HG03520 (cell line): ENCODE results near the gene FOXF1.

ENCODE experiments used
- ATAC-seq: cut with Tn5 transposase; IDR thresholded peaks from one replicate; pipeline ENCODE4 v1.9.1; 2021; ENCODE audit warnings: mild to moderate bottlenecking, moderate library complexity; ENCODE audit not compliant: unreplicated experiment

Gene FOXF1

DNA sequence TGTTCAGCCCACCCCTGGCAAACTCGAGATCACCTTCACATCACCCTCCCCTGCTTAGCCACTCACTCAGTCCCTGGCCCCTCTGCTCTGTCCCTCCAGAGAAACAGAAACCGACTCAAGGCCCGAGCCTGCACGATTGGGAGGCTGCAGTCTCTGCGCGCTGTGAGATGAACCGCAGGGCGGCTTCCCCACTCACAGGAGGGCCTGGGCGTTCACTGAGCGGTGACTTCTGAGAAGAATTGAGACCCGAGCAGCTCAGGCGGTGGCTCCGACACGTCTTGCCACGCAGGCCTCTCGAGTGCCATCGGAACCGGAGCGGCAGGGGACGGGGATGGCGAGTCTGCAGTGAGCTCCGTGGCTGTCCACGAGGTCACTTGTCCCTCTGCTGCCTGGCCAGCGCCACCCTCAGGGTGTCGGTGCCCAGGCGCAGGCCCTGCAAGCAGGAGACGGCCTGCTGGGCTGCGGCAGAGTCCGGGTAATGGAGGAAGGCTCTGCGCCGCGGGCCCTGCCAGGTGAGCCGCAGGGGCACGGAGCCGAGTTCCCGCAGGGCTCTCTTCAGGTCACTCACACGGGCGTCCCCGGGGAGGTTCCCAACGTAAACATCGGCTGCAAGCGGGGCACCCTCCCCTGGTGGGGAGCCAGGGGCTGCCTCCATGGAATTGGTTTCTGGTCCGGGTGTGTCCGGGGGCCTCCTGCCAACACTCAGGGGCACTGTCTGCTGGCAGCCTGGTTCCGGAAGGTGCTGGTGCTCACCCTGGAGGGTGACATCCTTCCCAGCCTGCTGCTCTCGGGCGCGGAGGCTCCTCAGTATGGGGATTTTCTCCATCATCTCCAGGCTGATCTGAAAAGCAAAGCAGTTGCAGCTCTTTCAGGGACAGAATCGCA, 21.6 kb downstream of the FOXF1 start:
- ATAC-seq, result no peak

DNA sequence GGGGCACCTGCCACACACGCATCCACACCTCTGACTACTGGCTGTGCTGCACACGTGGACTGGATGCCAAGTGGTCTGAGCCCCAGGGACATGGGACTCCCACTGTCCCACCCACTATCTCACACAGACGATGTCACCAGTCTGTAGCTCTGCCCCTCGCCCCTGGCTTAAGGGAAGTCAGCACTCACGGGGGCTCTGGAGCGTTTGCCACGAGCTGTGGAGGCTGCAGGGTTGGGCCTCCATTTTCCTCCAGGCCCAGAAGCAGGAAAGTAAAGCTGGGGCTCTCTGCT, 22.1 kb downstream of the FOXF1 start:
- ATAC-seq, result no peak

DNA sequence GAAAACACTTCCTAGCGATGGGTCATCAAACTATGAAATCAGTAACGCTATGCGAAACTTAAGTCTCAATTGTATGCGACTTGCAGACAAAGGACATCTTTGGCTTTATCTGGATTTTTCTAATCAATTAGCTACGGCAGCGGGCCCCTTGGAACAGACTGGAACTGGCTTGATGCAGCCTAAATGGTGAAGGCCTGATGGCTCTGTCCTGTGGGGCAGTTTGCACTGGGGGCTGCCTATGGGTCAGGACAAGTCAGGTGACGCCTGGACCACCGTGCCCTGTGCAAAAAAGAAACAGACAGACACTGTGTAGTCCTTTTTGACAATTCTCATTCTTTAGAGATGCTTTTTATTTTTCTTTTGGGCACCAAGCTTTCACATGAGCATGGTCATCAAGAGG, 22.7 kb downstream of the FOXF1 start:
- ATAC-seq, result no peak

DNA sequence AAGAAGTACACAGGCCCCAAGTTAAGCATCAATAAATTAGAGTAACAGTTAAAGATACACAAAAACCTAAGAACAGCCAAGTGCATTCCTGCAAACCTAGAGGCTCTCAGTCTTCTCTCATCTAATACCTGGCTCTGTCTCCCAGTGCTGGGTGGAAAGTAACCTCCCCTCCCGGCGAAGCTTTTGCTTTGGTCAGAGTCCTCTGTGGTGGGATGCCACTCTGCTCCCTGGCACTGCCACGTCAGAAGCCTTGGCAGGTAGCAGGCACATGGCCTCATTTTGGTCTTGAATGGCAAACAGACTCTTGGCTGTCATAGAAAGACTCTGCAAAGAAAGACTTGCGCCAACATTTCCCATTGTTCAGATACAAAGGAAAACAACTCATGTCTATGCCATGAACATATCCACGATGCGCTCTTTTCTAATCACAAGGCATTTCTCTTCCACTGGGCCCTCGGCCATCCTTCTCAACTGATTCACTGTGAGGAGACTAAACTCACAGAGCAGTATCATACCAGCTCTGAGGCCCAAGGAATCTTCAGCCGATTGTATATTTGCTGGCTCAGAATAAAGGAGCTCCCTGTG, 23.5 kb downstream of the FOXF1 start:
- no peak for ATAC-seq

DNA sequence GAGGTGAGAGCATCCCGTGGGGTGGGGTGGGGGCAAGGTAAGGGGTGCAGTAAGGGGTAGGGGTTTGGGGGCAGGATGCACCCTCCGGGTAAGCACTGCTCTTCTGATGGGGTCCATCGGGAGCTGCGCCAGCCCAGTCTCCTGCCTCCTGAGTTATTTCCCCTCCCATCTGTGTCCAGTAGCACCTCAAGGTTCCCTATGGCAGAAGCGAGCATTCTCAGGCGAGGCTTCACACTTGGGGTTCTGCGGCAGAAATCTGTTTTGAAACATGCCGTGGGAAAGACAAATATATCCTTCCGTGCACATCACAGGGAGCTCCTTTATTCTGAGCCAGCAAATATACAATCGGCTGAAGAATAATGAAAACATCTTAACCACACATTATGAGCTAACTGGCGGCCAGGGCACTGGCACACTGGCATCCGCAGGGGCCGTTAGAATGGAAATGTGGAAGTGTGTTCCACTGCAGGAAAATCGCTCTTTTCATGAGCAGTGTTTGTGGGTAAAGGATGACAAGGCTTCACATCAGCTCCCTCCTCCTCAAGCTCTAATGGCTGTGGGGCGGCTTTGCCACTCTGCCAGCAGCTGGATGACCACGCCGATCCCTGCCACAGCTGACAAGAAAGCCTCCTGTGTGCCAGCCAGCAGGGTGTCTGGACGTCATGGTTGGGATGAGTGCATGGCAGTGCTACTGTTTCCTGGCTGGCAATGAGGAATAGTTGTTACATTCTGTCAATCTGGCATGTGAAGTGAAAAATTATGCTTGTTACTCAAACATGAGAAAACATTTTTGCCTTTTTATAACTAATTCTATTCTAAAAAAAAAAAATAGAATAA, 24.7 kb downstream of the FOXF1 start:
- ATAC-seq, result no peak

DNA sequence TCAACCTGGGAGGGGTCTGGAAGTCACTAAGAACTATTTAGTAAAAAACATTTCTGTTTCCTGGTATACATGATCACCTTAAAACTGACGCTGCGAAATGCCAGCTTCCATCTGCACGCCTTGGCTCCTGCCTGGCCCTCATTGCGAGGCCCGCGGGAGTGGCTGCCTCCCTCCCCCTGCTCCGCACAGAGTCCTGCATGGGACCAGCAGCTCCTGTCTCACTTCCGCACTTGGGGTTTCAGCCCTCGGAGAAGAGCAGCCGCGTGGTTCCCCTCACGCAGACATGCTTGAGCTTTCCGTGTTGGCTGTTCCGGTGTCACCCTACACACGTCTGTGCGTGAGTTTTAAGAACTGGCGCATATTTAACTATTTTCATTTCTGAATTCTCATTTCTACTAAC, 26.3 kb downstream of the FOXF1 start:
- ATAC-seq, result no peak

DNA sequence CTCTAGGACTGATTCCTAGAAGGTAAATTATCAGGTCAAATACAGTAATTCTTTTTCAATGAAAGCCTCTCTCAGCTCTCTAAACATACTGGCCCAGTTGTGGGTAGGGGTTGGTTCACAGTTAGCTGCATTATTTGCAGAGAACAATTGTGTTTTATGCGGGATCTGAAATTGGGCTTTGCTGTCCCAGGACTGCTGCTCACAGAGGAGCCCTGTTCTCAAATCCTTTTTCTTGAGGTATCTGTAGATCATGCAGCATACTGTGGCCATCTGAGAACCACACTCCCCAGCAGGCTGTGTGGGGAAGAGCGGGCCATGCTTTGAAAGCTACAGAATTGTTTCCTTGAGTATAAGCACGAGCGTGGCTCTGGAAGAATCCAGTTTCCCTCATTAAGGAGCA, 27.2 kb downstream of the FOXF1 start:
- ATAC-seq, result no peak

DNA sequence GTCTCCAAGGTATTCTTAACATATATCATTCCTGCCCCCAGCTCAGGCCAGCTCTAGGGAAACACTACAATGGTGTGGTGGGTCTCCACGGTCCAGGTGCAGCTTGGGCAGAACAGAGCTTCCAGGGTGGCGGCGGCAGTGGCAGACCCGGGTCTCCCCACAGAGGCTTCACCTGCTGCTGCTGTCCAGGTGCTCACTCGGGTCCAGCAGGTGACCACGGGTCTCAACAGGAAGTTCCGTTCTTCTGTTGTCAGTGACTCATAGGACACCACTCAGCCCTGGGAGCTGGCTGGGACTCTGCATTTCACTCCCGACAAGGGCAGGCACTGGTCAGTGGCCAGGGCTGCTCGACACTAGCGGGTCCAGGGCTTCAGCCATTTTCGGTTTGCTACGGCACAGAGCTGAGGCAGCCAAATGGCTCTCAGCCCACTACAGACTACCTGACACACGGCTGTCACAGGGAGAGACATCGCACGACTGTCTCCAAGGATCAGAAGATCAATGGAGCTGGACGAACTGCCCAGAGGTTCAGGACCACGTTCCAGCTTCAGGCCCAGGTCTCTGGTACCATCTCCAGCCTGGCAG, 28.0 kb downstream of the FOXF1 start:
- no peak for ATAC-seq

DNA sequence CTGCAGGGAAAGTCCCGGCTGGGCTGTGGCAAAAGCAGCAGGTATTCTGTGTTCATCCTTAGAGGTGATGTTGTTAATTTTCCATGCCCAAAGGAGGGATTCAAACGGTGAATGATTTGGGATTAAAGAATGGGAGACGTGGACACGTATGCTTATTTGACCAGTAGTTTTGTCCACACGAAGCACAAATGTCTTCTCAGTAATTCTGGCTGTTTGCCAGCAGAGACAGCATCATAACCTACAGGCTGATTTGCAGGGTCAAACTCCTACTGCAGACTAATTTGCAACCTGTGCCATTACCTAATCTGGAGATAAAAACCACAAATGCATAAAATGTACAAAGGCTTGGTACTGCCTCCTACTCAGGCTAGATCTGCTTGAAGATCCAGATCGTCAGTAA, 30.6 kb downstream of the FOXF1 start:
- no peak for ATAC-seq

DNA sequence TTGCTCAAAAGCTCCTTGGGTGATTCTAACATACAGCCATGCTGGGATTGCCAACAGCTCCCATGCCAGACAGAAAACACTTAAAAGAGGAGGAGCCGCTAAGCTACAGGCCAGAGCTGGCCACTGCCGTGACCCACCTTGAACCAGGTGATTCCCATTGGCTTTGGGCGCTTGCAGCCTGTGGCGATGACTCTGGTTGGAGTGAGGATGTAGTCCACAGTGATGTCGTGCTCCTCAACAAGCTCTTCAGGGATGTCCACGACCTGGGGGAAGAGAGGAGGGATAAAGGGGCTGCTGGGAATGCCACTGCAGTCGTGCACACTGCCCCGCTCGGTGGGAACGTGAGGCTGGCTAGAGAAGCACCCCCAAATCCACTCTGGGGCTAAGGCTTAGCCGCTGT, 31.2 kb downstream of the FOXF1 start:
- no peak for ATAC-seq

DNA sequence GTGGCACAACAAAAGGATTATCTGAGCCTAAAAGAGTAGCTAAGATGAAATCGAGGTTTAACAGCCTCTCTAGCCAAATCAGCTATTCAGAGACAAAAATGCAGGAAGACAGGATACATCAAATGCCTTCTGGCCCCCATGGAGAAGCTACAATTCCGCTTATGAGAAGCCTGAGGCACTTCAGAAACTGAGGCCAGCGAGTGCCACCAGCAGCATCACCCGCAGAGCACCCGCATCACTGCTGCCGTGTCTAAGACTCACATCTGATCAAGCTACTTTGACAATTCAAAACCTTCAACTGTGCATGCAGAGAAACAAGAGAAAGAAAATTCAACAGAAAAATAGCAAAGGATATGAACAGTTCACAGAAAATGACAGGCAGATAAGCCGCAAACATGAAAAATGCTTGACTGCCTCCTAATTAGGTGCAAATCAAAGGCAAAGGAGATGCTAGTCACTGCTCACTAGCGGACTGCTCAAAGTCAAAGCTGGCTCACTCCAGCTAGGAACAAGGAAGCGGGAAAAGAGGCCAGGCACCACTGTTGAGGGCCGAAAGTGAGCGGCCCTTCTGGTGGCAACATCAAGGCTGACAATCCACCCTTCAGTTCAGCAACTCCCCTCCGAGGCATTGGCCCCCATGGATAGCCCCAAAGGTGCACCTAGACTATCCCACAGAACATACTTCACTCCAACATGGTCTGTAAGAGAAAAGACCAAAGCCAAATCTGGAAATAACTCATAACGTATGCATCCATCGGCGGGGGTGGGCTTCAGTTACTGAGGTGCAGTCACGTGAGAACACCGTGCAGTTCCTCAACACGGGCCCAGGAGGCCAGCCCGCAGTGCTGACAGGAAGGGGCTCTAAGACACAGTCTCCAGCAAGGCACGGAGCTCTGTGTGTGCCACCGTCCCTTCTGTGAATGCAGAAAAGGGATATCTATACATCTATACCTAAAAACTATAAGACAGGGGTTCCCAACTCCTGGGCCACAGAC, 32.7 kb downstream of the FOXF1 start:
- ATAC-seq, result no peak

DNA sequence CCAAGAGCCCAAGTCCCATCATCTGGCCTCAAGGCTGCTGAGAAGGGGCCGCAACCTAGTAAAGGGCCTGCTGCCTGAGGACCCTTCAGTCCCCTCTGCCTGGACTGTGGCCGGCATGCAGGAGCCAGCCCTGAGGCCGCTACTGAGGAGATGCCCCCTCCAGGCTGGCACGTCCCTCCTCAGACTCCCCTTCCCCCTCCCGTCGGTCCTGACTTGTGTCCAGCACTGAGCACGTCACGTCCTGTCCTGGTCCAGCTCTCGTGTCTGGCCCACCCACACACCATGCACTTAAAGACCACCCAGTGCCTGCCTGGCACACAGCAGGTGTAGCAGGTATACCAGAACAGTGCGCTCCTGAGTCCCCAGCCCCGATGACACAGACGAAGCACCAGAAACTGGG, 35.2 kb downstream of the FOXF1 start:
- no peak for ATAC-seq

DNA sequence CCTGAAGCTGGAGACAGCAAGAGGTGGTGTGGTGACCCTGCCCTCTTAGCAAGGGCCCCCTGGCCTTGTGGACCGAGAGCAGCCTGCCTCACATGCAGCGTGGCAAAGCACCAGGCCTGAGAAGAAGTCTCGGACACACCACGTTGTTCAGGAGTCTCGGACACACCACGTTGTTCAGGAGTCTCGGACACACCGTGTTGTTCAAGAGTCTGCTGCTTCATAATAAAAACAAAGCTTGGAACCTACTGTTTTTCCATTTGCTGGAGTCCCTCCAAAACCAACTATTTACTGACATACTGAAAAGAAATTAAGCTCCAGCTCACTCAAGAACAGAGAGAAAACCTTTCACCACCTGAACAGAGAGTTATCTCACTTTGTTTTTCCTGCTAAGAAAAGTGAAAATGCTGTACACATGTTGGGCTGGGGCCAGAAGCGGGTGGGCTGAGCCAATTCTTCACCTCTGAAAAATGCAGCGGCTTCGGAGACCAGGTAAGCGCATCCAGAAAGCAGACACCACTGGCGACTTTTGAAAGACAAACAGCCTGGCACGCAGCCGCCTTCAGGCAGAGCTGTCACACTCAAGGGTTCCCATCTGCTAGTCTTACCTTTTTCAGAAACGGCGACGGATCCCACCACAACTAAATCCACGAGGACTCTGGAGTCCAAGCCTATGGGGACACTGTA, 35.8 kb downstream of the FOXF1 start:
- no peak for ATAC-seq

DNA sequence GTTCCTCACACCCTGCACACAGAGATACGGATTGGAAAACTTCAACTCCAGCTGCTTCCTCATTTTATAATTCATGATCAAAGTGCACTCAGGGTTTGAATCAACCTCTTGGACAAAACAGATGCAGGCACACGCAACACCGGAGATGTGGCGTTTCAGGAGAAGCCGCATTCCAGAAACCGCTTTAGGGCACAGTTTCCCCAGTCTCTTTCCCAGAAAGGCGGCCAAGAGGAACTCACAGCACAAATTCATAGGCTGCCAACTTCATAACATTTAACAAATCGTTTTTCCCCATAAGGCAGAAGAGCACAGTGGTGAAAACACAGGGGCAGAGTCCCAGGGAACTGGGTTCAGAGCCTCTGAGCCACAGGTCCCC, 36.3 kb downstream of the FOXF1 start:
- ATAC-seq, result no peak

DNA sequence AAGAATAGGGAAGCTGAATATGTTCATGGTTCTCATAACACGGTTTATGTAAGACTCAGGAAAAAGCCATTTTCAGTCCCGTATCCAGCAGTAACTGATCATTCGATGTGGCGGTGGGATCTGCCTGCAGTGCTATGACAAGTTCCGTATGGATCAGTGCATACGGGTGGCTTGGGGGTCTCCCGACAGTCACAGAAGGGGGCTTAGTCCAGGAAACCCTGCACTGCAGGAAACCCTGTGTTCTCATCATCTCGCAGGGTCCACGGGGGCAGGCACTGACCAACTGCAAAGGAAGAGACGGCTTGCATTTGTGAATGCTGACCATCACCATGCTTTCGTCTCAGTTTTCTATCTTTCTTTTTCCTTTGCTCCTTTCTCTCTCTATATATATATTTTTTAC, 37.0 kb downstream of the FOXF1 start:
- no peak for ATAC-seq

DNA sequence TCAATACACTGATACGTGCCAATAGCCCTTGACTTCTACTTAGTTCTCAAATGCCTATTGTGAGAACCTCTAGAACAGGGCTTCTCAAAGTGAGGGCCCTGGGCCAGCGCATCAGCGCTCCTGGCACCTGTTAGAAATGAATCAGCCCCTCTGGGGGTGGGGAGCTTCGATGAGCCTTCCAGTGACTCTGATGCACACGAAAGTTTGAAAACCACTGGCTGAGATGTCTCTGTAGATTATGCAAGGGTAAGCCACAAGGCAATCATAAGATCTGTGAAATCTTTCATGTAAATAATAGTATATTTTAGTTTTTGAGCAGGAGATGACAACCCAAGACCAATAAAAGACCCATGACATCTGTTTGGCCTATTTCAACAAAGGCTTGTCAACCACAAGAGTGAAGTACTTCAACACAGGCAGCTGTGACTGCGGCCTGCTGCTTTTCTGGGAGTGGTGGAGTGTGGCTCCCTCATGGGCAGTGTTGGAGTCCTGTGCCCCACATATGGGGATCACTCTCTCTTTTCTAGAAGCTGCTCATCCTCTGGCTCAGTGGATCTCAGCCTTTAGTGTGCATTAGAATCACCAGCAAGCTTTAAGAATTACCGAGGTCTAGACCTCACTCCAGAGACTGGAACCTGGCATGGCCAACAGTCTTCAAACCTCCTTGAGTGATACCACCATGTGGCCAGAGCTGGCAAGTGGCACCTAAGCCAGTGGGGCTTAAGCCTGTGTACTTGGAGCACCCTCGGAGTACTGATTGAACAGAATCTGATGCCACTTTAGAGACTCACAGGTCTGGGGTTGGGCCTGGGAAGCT, 39.0 kb downstream of the FOXF1 start:
- no peak for ATAC-seq

DNA sequence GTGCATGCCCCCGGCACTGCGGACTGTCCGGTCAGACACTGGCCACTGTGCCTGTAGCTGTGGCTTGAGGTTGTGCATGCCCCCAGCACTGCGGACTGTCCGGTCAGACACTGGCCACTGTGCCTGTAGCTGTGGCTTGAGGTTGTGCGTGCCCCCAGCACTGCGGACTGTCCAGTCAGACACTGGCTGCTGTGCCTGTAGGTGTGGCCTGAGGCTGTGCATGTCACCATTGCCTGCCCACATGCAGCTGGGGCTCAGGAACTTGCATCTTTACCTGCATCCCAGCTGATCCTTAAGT, 39.5 kb downstream of the FOXF1 start:
- no peak for ATAC-seq

DNA sequence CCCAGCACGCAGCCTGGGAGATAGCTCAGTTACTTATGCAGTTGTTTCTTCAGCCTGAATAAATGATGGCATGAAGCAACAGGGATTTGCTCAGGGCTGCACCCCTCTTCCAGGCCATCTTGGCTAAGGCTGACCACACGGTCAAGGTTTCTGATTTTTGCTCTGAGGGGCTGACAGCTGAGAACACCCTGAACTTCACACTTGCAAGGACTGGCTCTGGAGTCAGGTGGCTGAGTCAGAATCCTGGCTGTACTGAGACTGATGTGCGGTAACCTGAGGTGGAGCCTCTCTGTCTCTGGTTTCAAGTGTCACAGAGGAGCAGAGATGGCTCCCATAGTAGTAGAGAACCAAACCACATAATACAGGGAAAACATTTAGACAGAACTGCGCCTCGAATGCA, 40.0 kb downstream of the FOXF1 start:
- no peak for ATAC-seq

DNA sequence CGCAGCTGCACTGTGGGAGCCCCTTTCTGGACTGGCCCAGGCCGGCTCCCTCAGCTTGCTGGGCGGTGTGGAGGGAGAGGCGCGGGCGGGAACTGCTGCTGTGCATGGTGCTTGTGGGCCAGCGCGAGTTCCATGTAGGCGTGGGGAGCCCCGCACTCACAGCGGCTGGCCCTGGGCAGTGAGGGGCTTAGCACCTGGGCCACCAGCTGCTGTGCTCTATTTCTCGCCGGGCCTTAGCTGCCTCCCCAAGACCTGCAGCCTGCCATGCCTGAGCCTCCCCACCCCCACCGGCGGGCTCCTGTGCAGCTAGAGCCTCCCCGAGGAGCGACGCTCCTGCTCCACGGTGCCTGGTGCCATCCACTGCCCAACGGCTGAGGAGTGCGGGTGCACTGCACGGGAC, 43.0 kb downstream of the FOXF1 start:
- no peak for ATAC-seq

DNA sequence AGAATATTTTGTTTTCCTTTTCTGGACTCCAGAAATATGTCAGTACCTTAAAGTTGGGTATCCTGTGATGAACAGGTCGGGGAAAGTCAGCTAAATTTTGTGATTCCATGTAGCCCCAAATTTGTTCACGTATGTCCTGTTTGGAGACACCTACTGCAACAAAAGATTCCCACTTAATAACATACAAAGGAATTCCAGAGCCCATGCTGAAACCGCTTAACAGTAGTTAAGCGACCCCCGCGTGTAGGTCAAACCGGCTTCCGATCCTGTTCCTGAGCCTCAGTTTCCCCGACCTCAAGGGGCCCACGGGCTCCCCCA, 44.2 kb downstream of the FOXF1 start:
- no peak for ATAC-seq
